Stimulated activated CD4-positive, alpha-beta T cell treated with anti-CD3 and anti-CD28 coated beads, Interleukin-4, amount 100 ng/mL, for 1 hour (primary cell): Measurements from ENCODE around the gene NELL1.

ENCODE experiments used
- DNase-seq: peaks from one replicate; pipeline ENCODE4 v3.0.0-alpha.2; 2020

NELL1 gene

GRCh38 chr11:21372672-21373071 is 703.3 kb downstream of the NELL1 start:
- DNase-seq = no peak

GRCh38 chr11:21374376-21374775 is 705.0 kb downstream of the NELL1 start:
- no peak for DNase-seq

- DNase-seq = no peak
Measured at GRCh38 chr11:21385669-21386440, 716.5 kb downstream of the NELL1 start.

- no peak for DNase-seq
Measured at GRCh38 chr11:21390430-21390829, 721.0 kb downstream of the NELL1 start.

- DNase-seq = no peak
Measured at GRCh38 chr11:21396342-21397008, 727.1 kb downstream of the NELL1 start.

GRCh38 chr11:21398195-21398594 is 728.8 kb downstream of the NELL1 start:
- no peak for DNase-seq

- DNase-seq = no peak
Measured at GRCh38 chr11:21401496-21401895, 732.1 kb downstream of the NELL1 start.

GRCh38 chr11:21402274-21402673 is 732.9 kb downstream of the NELL1 start:
- DNase-seq = no peak

GRCh38 chr11:21403069-21403468 is 733.7 kb downstream of the NELL1 start:
- no peak for DNase-seq

- no peak for DNase-seq
Measured at GRCh38 chr11:21405422-21405821, 736.0 kb downstream of the NELL1 start.

- no peak for DNase-seq
Measured at GRCh38 chr11:21410513-21410912, 741.1 kb downstream of the NELL1 start.

GRCh38 chr11:21411104-21411503 is 741.7 kb downstream of the NELL1 start:
- no peak for DNase-seq

- DNase-seq = no peak
Measured at GRCh38 chr11:21411597-21411996, 742.2 kb downstream of the NELL1 start.

- no peak for DNase-seq
Measured at GRCh38 chr11:21412652-21413383, 743.4 kb downstream of the NELL1 start.

- DNase-seq = no peak
Measured at GRCh38 chr11:21414953-21415352, 745.6 kb downstream of the NELL1 start.

GRCh38 chr11:21415606-21416005 is 746.2 kb downstream of the NELL1 start:
- DNase-seq = no peak

- no peak for DNase-seq
Measured at GRCh38 chr11:21421711-21422329, 752.4 kb downstream of the NELL1 start.

- DNase-seq = no peak
Measured at GRCh38 chr11:21426931-21427330, 757.5 kb downstream of the NELL1 start.

- DNase-seq = no peak
Measured at GRCh38 chr11:21427726-21428125, 758.3 kb downstream of the NELL1 start.

GRCh38 chr11:21428796-21429195 is 759.4 kb downstream of the NELL1 start:
- no peak for DNase-seq

- DNase-seq = no peak
Measured at GRCh38 chr11:21429401-21429800, 760.0 kb downstream of the NELL1 start.

- no peak for DNase-seq
Measured at GRCh38 chr11:21430537-21430936, 761.2 kb downstream of the NELL1 start.

- DNase-seq = no peak
Measured at GRCh38 chr11:21446939-21447590, 777.7 kb downstream of the NELL1 start.
